Measurements from ENCODE around the gene NEMF.
"Not testable (repeated sequence)": the region's sequence is repeated elsewhere in the genome, so short reads cannot be mapped to it uniquely, and the experiment has no call there.

The NEMF gene

DNA sequence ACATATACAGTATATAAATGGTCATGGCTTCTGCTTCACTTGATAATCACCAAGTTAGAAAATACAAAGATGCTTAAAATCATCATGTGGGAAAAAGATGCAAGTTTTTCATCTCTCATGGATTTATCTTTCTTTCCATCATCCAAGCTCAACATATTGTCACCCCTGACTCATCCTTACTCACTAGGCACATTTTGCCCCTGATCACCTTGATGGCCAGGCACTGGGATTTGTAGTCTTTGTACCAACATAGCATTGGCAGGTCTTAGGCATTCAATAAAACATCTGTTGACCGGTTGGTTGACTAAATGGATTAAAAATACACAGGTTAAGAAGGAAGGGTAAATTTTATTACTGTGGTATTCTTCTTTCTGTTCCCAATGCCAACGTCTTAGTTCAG lies 56.6 kb downstream of the NEMF start:
- no CpG with 5 or more reads among the region's 2 CpGs for WGBS, 2 experiments (ENCODE audit: insufficient coverage in 2 of 2)
- Histone ChIP-seq H3K9me3 (ENCODE audit: control insufficient read depth, low read length) (no peaks in the 10 kb centered on the region), H3K36me3 (ENCODE audit: control insufficient read depth, insufficient read depth, low read length) (peaks cover 96% of the 10 kb centered on the region), H3K27ac (ENCODE audit: low read depth, low read length, severe bottlenecking) (no peak overlapping the region), H3K4me1 (ENCODE audit: control insufficient read depth, insufficient read depth, low read length, poor library complexity, severe bottlenecking) (no peaks in the 10 kb centered on the region), H3K4me3 (ENCODE audit: extremely low read depth, insufficient read depth, low read length, poor library complexity, severe bottlenecking) (no peak overlapping the region)

DNA sequence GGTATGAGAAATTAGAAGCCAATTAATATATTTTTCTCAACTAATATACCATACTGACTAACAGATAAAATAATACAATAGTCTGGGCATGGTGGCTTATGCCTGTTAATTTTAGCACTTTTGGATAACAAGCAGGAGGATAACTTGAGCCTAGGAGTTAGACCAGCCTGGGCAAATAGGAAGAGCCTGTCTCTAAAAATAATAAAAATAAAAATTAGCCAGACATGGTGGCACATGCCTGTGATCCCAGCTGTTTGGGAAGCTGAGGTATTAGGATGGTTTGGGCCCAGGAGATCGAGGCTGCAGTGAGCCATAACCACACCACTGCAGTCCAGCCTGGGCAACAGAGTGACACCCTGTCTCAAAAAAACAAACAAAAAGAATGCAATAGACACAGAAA lies 60.0 kb downstream of the NEMF start:
- peaks cover 93% of the 10 kb centered on the region for H3K36me3 ChIP-seq (ENCODE audit: control insufficient read depth, insufficient read depth, low read length)
- no peaks in the 10 kb centered on the region for H3K4me1 ChIP-seq (ENCODE audit: control insufficient read depth, insufficient read depth, low read length, poor library complexity, severe bottlenecking)
- no peak overlapping the region for H3K27ac ChIP-seq (ENCODE audit: low read depth, low read length, severe bottlenecking)
- no peaks in the 10 kb centered on the region for H3K9me3 ChIP-seq (ENCODE audit: control insufficient read depth, low read length)
- no peak overlapping the region for H3K4me3 ChIP-seq (ENCODE audit: extremely low read depth, insufficient read depth, low read length, poor library complexity, severe bottlenecking)
- WGBS, 2 experiments (ENCODE audit: insufficient coverage in 2 of 2) = 0% methylated on average over 1 of the region's 1 CpG; no CpG with 5 or more reads in 1 of the 2 experiments

DNA sequence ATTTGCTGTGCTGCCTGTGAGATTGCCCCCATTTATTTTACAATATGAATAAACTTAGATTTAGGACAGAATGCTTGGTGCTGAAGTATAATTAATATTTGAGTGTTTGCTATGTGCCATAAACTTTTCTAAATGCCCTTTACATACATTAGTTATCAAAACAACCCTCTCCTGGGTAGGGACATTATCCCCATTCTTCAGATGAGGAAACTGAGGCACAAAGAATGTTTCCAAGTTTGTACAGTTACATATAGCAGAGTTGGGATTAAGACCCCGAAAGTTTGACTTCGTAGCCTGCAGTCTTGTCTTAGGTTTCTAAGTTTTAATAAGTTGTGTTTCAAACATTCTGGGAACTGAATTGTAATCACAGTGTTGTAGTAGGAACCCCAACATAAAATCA lies 66.3 kb downstream of the NEMF start:
- Histone ChIP-seq H3K36me3 (ENCODE audit: control insufficient read depth, insufficient read depth, low read length) (peaks cover 88% of the 10 kb centered on the region), H3K4me3 (ENCODE audit: extremely low read depth, insufficient read depth, low read length, poor library complexity, severe bottlenecking) (no peak overlapping the region), H3K4me1 (ENCODE audit: control insufficient read depth, insufficient read depth, low read length, poor library complexity, severe bottlenecking) (no peaks in the 10 kb centered on the region), H3K9me3 (ENCODE audit: control insufficient read depth, low read length) (no peaks in the 10 kb centered on the region), H3K27ac (ENCODE audit: low read depth, low read length, severe bottlenecking) (no peak overlapping the region)
- WGBS, 2 experiments (ENCODE audit: insufficient coverage in 2 of 2) = 100% methylated on average over 2 of the region's 2 CpGs; no CpG with 5 or more reads in 1 of the 2 experiments

DNA sequence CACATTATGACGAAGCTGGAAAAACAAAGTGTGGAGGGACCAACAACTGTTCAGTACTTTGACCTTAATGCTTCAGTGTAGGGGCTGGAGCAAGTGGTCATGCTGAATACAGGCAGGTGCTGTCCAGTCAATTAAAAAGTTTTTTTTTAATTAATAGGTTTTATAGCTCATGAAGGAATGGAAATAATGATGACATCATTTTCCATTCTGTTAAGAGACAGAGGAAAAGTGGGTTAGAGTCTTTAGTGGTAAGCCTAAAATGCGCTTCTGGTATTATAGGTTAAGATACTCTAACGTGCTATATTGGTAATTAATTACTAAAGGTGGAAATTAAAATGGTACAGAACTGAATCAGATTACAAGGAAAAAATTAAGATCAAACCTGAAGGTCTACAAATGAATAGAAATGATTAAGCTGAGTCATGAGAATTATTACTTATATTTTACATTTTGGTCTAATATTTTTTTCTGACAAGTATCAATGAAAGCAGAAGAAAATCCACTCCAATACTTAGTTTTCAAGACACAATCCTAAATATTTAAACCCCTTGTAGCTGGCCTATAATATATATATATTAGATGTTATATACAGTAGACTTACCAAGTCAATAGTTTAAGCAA lies 69.1 kb downstream of the NEMF start:
- Histone ChIP-seq H3K36me3 (ENCODE audit: control insufficient read depth, insufficient read depth, low read length) (peaks cover 91% of the 10 kb centered on the region), H3K27ac (ENCODE audit: low read depth, low read length, severe bottlenecking) (no peak overlapping the region), H3K4me3 (ENCODE audit: extremely low read depth, insufficient read depth, low read length, poor library complexity, severe bottlenecking) (no peak overlapping the region), H3K4me1 (ENCODE audit: control insufficient read depth, insufficient read depth, low read length, poor library complexity, severe bottlenecking) (no peaks in the 10 kb centered on the region), H3K9me3 (ENCODE audit: control insufficient read depth, low read length) (no peaks in the 10 kb centered on the region)
- WGBS, 2 experiments (ENCODE audit: insufficient coverage in 2 of 2) = 100% methylated on average over 1 to 2 of the region's 3 CpGs

DNA sequence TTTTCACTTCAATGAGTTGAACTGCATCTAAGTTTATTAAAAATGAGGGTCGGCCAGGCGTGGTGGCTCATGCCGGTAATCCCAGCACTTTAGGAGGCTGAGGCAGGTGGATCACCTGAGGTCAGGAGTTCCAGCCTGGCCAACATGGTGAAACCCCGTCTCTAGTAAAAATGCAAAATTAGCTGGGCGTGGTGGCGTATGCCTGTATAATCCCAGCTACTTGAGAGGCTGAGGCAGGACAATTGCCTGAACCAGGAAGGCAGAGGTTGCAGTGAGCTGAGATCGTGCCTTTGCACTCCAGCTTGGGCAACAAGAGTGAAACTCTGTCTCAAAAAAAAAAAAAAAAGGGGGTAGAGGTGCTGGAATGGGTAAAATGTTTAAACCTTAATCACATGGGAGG lies 71.5 kb downstream of the NEMF start:
- H3K4me1 ChIP-seq (ENCODE audit: control insufficient read depth, insufficient read depth, low read length, poor library complexity, severe bottlenecking); H3K27ac ChIP-seq (ENCODE audit: low read depth, low read length, severe bottlenecking); H3K4me3 ChIP-seq (ENCODE audit: extremely low read depth, insufficient read depth, low read length, poor library complexity, severe bottlenecking); H3K9me3 ChIP-seq (ENCODE audit: control insufficient read depth, low read length): not testable (repeated sequence)
- WGBS, 2 experiments (ENCODE audit: insufficient coverage in 2 of 2) = 94% methylated on average over 6 of the region's 7 CpGs
- H3K36me3 ChIP-seq (ENCODE audit: control insufficient read depth, insufficient read depth, low read length) = peaks cover 87% of the 10 kb centered on the region

DNA sequence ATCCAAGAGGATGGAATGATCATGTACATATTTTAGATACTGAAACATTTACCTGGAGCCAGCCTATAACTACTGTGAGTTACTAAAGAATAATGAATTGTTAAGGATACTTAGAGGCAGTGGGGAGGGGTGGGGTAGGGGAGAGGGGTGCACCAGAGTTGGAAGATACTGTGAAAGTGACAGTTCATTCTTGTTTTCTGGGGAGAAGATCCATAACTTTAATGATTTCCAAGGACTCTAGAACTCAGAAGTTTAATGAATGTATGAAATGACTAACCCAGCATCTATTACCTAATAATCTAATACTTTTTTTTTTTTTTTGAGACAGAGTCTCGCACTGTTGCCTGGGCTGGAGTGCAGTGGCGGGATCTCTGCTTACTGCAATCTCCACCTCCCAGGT lies 74.2 kb downstream of the NEMF start:
- Histone ChIP-seq H3K9me3 (ENCODE audit: control insufficient read depth, low read length) (no peaks in the 10 kb centered on the region), H3K36me3 (ENCODE audit: control insufficient read depth, insufficient read depth, low read length) (peaks cover 94% of the 10 kb centered on the region), H3K27ac (ENCODE audit: low read depth, low read length, severe bottlenecking) (no peak overlapping the region), H3K4me1 (ENCODE audit: control insufficient read depth, insufficient read depth, low read length, poor library complexity, severe bottlenecking) (no peaks in the 10 kb centered on the region), H3K4me3 (ENCODE audit: extremely low read depth, insufficient read depth, low read length, poor library complexity, severe bottlenecking) (no peak overlapping the region)
- WGBS, 2 experiments (ENCODE audit: insufficient coverage in 2 of 2) = 92% methylated on average over 2 of the region's 2 CpGs; no CpG with 5 or more reads in 1 of the 2 experiments

DNA sequence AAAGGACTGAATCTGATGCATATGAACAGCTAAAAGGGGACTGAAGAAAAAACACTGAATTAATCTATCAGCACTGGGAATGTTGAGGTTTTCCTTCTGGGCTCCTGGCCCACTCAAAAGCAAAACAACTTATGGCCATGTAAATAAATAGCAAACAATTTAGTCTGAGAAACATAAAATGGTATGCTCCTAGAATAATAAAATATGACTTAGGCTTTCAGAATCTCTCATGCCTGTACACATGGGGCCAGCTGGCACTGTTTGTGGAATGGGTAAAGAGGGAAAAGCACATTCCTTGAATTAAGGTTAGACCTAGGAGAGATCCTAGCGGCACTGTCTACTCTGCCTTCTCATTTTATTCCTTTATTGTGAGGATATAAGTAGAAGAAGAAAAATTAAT lies 78.5 kb downstream of the NEMF start:
- no CpG with 5 or more reads among the region's 1 CpG for WGBS, 2 experiments (ENCODE audit: insufficient coverage in 2 of 2)
- Histone ChIP-seq H3K27ac (ENCODE audit: low read depth, low read length, severe bottlenecking) (no peak overlapping the region), H3K36me3 (ENCODE audit: control insufficient read depth, insufficient read depth, low read length) (peaks cover 71% of the 10 kb centered on the region), H3K4me3 (ENCODE audit: extremely low read depth, insufficient read depth, low read length, poor library complexity, severe bottlenecking) (no peak overlapping the region), H3K9me3 (ENCODE audit: control insufficient read depth, low read length) (no peaks in the 10 kb centered on the region), H3K4me1 (ENCODE audit: control insufficient read depth, insufficient read depth, low read length, poor library complexity, severe bottlenecking) (peaks cover 9% of the 10 kb centered on the region)

DNA sequence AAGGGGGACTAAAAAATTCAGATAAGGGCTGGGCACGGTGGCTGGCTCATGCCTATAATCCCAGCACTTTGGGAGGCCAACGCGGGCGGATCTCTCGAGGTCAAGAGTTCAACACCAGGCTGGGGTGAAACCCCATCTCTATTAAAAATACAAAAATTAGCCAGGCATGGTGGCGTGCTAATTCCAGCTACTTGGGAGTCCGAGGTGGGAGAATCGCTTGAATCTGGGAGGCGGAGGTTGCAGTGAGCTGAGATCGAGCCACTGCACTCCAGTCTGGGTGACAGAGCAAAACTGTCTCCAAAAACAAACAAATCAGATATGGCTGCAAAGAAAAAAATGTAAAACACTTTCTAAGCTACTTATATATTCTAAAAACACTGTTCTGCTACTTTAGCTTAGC lies 80.9 kb downstream of the NEMF start:
- not testable (repeated sequence) for H3K27ac ChIP-seq (ENCODE audit: low read depth, low read length, severe bottlenecking); H3K9me3 ChIP-seq (ENCODE audit: control insufficient read depth, low read length); H3K4me3 ChIP-seq (ENCODE audit: extremely low read depth, insufficient read depth, low read length, poor library complexity, severe bottlenecking)
- Histone ChIP-seq H3K4me1 (ENCODE audit: control insufficient read depth, insufficient read depth, low read length, poor library complexity, severe bottlenecking) (peaks cover 13% of the 10 kb centered on the region), H3K36me3 (ENCODE audit: control insufficient read depth, insufficient read depth, low read length) (peaks cover 51% of the 10 kb centered on the region)
- WGBS, 2 experiments (ENCODE audit: insufficient coverage in 2 of 2) = 93 to 98% methylated on average over 7 of the region's 10 CpGs

DNA sequence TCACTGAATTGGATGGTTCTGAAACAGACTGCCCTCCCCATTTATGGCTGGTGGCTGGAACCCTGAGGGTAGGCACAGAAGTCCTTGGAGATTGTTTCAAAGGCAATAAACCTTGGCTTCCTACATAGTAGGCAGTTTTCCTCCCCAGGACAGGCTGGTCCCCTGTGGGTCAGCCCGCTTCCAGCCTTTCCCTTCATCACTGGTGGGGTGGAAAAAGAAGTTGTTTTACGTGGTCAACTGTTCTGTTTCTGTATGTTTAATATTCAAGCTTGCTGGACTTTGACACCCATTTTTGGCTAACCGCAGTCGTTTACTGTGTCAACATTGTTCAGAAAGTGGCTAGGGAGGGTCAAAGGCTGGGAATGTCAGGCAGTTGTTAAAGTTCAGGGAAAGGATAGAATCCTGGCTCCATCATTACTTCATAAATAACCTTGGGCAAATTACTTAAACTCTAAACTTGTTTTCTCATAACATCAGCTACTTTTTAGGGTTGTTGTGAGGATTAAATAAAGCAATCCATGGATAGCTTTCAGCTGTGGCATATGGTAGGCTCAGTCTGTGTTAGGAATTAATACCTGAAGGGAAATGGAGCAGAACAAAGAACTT lies 82.3 kb downstream of the NEMF start:
- Histone ChIP-seq H3K4me1 (ENCODE audit: control insufficient read depth, insufficient read depth, low read length, poor library complexity, severe bottlenecking) (peaks cover 14% of the 10 kb centered on the region), H3K9me3 (ENCODE audit: control insufficient read depth, low read length) (no peaks in the 10 kb centered on the region), H3K4me3 (ENCODE audit: extremely low read depth, insufficient read depth, low read length, poor library complexity, severe bottlenecking) (peak overlapping the region; percentile 93), H3K36me3 (ENCODE audit: control insufficient read depth, insufficient read depth, low read length) (peaks cover 37% of the 10 kb centered on the region), H3K27ac (ENCODE audit: low read depth, low read length, severe bottlenecking) (no peak overlapping the region)
- WGBS, 2 experiments (ENCODE audit: insufficient coverage in 2 of 2) = 85 to 98% methylated on average over 2 to 4 of the region's 4 CpGs

DNA sequence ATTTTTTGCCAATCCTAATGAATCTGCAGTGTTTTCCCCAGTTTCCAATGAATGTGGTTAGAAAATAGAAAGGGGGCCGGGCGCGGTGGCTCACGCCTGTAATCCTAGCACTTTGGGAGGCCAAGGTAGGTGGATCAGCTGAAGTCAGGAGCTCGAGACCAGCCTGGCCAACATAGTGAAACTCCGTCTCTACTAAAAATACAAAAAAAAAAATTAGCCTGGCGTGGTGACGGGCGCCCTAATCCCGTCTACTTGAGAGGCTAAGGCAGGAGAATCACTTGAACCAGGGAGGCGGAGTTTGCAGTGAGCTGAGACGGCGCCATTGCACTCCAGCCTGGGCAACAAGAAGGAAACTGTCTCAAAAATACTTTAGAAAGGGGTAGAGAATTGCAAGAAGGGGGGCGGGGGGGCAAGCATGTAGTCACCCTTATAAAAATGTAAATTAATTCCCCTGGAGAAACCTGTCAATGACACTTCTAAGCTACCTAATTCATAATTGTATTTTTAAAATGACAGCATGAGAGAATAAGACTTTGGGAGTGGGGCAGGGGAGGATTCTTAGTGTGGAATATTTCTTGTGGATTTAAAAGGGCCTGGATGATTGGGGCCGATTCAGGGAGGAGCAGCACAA lies 82.9 kb downstream of the NEMF start:
- Histone ChIP-seq H3K4me1 (ENCODE audit: control insufficient read depth, insufficient read depth, low read length, poor library complexity, severe bottlenecking) (peaks cover 14% of the 10 kb centered on the region), H3K36me3 (ENCODE audit: control insufficient read depth, insufficient read depth, low read length) (peaks cover 31% of the 10 kb centered on the region), H3K27ac (ENCODE audit: low read depth, low read length, severe bottlenecking) (peak overlapping the region; percentile 98), H3K4me3 (ENCODE audit: extremely low read depth, insufficient read depth, low read length, poor library complexity, severe bottlenecking) (peak overlapping the region; percentile 93), H3K9me3 (ENCODE audit: control insufficient read depth, low read length) (no peaks in the 10 kb centered on the region)
- 90 to 94% methylated on average over 5 to 12 of the region's 15 CpGs for WGBS, 2 experiments (ENCODE audit: insufficient coverage in 2 of 2)

DNA sequence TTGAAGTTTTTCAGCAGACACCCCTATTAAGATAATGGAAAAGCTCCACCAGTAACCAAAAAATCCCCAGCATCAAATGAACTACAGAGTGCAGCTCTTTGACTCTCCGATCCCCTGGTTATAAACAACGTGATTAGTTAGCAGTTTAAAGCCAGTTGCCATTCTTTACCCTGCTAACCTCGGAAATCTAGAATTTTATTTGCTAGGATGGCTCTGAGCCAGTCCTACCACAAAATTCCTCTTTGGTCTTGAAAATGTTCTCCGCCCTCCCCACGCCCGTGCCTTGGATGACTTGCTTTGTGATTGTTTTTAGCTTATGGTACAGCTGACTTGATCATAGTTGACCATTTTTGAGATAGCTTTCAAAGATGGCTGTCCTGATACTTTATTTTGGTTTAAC lies 83.4 kb downstream of the NEMF start:
- Histone ChIP-seq H3K27ac (ENCODE audit: low read depth, low read length, severe bottlenecking) (peak overlapping the region; percentile 98), H3K4me3 (ENCODE audit: extremely low read depth, insufficient read depth, low read length, poor library complexity, severe bottlenecking) (peak overlapping the region; percentile 93), H3K36me3 (ENCODE audit: control insufficient read depth, insufficient read depth, low read length) (peaks cover 26% of the 10 kb centered on the region), H3K4me1 (ENCODE audit: control insufficient read depth, insufficient read depth, low read length, poor library complexity, severe bottlenecking) (peaks cover 14% of the 10 kb centered on the region), H3K9me3 (ENCODE audit: control insufficient read depth, low read length) (no peaks in the 10 kb centered on the region)
- 56 to 62% methylated on average over 6 of the region's 6 CpGs for WGBS, 2 experiments (ENCODE audit: insufficient coverage in 2 of 2)
